ENCODE results near the gene LSM7.

GRCh38 chr19:2372076-2372612 is 43.8 kb upstream of the LSM7 start:
- TF ChIP-seq CTCF (IDR thresholded peaks at IDR 0.05) = no peak
- no peak for TF ChIP-seq POLR2A (IDR thresholded peaks at IDR 0.05; ENCODE audit: low read depth)
- TF ChIP-seq POLR2AphosphoS5 (IDR thresholded peaks at IDR 0.05) = no peak
- TF ChIP-seq EP300 (IDR thresholded peaks at IDR 0.05) = no peak

All from esophagus muscularis mucosa (tissue), 4 donors.